Colonic mucosa (tissue), 4 donors: ENCODE measurements around the gene ADGRG3. TPM values are rescaled to one million over a fixed set of nuclear protein-coding genes. Genes with fewer than 3 reads are reported as not detected.

ENCODE experiments used
- DNase-seq: peaks from one replicate; pipeline ENCODE4 v3.0.0-alpha.2; 2020
- H3K27ac ChIP-seq: fragments of 200-600 bp; one replicate; pipeline ENCODE4 v1.8.0; 2021
- H3K27me3 ChIP-seq: fragments of 200-600 bp; one replicate; pipeline ENCODE4 v1.8.0; 2021
- H3K36me3 ChIP-seq: fragments of 200-600 bp; one replicate; pipeline ENCODE4 v1.8.0; 2021
- H3K4me1 ChIP-seq: fragments of 200-600 bp; one replicate; pipeline ENCODE4 v1.8.0; 2021; ENCODE audit warnings: mild to moderate bottlenecking
- H3K4me3 ChIP-seq: fragments of 200-600 bp; one replicate; pipeline ENCODE4 v1.8.0; 2021
- H3K9ac ChIP-seq, 2 donors: one replicate each; pipeline ENCODE4 v1.7.0; 2013; ENCODE audit warnings: control low read depth in 2 of 2, low read depth in 2 of 2, low read length in 2 of 2
- H3K9me3 ChIP-seq: fragments of 200-600 bp; one replicate; pipeline ENCODE4 v1.8.0; 2021
- intact Hi-C: fragments of 100-400 bp; cut with DNase I; formaldehyde crosslinking; loops from one replicate; pipeline ENCODE4 v1.14.1; 2022
- total RNA-seq, 2 donors: library from RNA; stranded (reverse); fragmentation: NEBNext Ultra II Directional in 1 of 2; extraction: Animal tissue kit (Norgen Biotek cat#: 25700) in 1 of 2; gene quantifications; one replicate each; pipeline ENCODE4 v1.2.1, GENCODE V29; 2021
- TF ChIP-seq, protein P1 (sequence below): fragments of 200-600 bp; IDR thresholded peaks from one replicate; pipeline ENCODE4 v1.8.0; 2022; ENCODE audit warnings: antibody characterized with exemption, mild to moderate bottlenecking
- donor health status: healthy.
- donor health status: DM: no; HTN: no; CAD: no.
- donor health status: DM: no; HTN: no; CAD: no.

ADGRG3 gene
- total RNA-seq, 2 donors from 2014 or later = 0.27 to 0.82 TPM

DNA sequence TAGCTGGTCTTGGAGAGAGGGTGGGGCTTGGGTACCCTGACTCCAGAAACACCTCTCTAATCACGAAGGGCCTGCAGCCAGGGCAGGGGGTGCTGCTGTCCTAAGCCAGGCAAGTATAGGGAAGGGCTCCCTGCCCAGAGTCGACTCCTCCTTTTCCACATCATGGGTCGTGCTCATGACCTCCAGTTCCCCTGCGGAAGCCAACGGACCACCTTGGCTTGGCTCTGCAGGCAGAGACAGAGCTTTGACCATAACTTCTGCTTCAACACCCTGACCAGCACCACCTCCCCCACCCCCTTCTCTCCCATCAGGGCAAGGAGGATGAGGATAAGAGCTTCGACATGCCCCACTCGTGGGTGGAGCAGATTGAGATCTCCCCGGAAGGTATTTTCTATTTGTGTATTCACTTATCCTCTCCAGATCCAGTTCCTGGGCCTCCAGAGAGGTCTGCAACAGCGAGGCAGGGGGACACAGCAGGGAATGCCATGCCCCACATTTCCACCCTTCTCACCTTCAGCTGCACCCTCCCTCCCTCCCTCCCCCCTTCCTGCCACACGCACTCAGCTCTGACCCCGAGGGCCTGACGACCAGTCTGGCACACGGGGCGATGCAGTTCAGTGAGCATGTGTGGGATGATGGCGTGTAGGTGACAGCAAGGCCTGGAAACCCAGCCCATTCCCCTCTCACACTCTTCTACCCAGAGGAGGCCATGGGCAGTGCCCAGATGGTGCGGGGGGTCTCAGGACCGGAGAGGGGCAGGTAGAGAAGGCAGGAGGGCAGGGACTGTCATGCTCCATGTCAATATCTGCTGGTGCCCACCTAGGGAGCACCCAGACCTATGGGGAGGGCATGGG, 53.5 kb downstream of the ADGRG3 start:
- DNase-seq = no peak
- Histone ChIP-seq H3K27ac (no peak overlapping the region), H3K27me3 (no peaks in the 10 kb centered on the region), H3K4me1 (no peaks in the 10 kb centered on the region), H3K4me3 (no peak overlapping the region), H3K9me3 (no peaks in the 10 kb centered on the region), H3K9ac (no peak overlapping the region), H3K36me3 (no peaks in the 10 kb centered on the region)
- intact Hi-C loops = loop anchor here (5.0 kb wide), 1 partner anchor 129 kb away; no protein-coding TSS in a partner anchor
- TF ChIP-seq, protein P1, sequence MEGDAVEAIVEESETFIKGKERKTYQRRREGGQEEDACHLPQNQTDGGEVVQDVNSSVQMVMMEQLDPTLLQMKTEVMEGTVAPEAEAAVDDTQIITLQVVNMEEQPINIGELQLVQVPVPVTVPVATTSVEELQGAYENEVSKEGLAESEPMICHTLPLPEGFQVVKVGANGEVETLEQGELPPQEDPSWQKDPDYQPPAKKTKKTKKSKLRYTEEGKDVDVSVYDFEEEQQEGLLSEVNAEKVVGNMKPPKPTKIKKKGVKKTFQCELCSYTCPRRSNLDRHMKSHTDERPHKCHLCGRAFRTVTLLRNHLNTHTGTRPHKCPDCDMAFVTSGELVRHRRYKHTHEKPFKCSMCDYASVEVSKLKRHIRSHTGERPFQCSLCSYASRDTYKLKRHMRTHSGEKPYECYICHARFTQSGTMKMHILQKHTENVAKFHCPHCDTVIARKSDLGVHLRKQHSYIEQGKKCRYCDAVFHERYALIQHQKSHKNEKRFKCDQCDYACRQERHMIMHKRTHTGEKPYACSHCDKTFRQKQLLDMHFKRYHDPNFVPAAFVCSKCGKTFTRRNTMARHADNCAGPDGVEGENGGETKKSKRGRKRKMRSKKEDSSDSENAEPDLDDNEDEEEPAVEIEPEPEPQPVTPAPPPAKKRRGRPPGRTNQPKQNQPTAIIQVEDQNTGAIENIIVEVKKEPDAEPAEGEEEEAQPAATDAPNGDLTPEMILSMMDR = no peak

DNA sequence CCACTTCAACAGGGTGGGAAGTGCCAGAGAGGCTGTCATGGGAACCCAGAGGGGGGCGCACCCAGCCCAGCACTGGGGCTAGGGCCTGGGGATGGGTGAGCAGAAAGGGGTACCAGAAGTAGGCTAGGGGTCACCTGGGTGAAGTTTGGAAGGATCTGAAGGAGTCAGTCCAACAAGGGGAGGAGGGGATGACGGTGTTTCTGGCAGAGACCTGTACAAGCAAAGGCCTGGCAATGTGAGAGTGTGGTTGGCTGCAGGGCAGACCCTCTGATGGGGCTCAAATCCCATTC, 54.0 kb downstream of the ADGRG3 start:
- H3K27ac ChIP-seq = no peak overlapping the region
- H3K4me3 ChIP-seq = no peak overlapping the region
- H3K9ac ChIP-seq = no peak overlapping the region
- intact Hi-C loops = loop anchor here (5.0 kb wide), 1 partner anchor 130 kb away; no protein-coding TSS in a partner anchor
- H3K9me3 ChIP-seq = no peaks in the 10 kb centered on the region
- DNase-seq = no peak
- H3K27me3 ChIP-seq = no peaks in the 10 kb centered on the region
- no peaks in the 10 kb centered on the region for H3K36me3 ChIP-seq
- TF ChIP-seq, protein P1 = no peak
- H3K4me1 ChIP-seq = no peaks in the 10 kb centered on the region

DNA sequence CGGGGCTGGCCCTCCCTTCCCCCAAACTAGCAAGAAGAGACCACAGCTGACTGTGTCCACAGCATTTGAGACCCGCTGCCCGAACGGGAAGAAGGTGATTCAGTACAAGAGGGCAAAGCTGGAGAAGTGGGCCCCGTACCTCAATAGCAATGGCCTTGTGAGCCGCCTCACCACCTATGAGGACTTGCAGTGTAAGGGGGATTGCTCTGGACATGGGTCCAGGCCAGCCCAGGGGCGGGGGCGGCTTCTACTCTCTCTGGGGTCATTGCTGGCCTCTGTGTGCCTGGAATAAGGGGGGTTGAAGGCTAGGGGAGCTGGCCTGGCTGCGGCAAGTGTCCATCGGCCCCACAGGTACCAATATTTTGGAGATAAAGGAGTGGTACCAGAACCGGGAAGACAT, 54.5 kb downstream of the ADGRG3 start:
- Histone ChIP-seq H3K27ac (no peak overlapping the region), H3K9ac (no peak overlapping the region), H3K4me3 (no peak overlapping the region), H3K27me3 (no peaks in the 10 kb centered on the region), H3K4me1 (no peaks in the 10 kb centered on the region), H3K36me3 (no peaks in the 10 kb centered on the region), H3K9me3 (no peaks in the 10 kb centered on the region)
- TF ChIP-seq, protein P1 = no peak
- no peak for DNase-seq
- intact Hi-C loops = loop anchor here (5.0 kb wide), 1 partner anchor 130 kb away; no protein-coding TSS in a partner anchor

DNA sequence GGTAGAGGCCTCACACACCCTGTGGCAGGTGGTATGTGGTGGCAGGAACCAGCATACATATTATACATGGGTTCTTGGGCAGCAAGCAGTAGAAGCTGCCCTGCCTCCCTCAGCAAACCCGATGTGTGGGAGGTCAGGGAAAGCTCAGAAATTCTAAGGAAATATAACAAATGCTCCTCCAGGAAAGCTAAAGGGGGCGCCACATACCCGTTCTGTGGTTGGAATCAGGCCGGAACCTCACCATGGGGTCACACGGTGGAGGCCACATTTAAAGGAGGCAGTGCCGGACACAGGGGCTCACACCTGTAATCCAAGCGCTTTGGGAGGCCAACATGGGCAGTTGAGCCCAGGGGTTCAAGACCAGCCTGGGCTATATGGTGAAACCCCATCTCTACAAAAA, 55.1 kb downstream of the ADGRG3 start:
- Histone ChIP-seq H3K4me1 (no peaks in the 10 kb centered on the region), H3K36me3 (no peaks in the 10 kb centered on the region), H3K27me3 (no peaks in the 10 kb centered on the region), H3K9me3 (no peaks in the 10 kb centered on the region), H3K9ac (no peak overlapping the region), H3K27ac (no peak overlapping the region), H3K4me3 (no peak overlapping the region)
- TF ChIP-seq, protein P1 = no peak
- intact Hi-C loops = loop anchor here (5.0 kb wide), 1 partner anchor 131 kb away; no protein-coding TSS in a partner anchor
- no peak for DNase-seq

DNA sequence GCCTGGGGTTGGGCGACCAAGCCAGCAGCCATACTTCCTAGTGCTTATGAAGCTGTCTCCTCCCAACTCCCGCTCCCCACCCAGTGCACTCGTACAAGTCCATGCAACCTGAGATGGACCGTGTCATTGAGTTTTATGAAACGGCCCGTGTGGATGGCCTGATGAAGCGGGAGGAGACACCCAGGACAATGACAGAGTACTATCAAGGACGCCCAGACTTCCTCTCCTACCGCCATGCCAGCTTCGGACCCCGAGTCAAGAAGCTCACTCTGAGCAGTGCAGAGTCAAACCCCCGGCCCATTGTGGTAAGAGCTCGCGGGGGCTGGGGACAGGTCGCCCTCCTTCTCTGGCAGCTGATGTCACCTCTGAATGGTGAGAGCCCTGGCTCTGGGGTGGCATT, 56.4 kb downstream of the ADGRG3 start:
- H3K4me3 ChIP-seq = no peak overlapping the region
- TF ChIP-seq, protein P1 = no peak
- H3K9ac ChIP-seq = no peak overlapping the region
- no peak for DNase-seq
- no peaks in the 10 kb centered on the region for H3K36me3 ChIP-seq
- no peak overlapping the region for H3K27ac ChIP-seq
- no peaks in the 10 kb centered on the region for H3K27me3 ChIP-seq
- intact Hi-C loops = loop anchor here (5.0 kb wide), 1 partner anchor 132 kb away; no protein-coding TSS in a partner anchor
- H3K4me1 ChIP-seq = no peaks in the 10 kb centered on the region
- no peaks in the 10 kb centered on the region for H3K9me3 ChIP-seq
